ENCODE data around the gene CRB2.

CRB2 gene

DNA sequence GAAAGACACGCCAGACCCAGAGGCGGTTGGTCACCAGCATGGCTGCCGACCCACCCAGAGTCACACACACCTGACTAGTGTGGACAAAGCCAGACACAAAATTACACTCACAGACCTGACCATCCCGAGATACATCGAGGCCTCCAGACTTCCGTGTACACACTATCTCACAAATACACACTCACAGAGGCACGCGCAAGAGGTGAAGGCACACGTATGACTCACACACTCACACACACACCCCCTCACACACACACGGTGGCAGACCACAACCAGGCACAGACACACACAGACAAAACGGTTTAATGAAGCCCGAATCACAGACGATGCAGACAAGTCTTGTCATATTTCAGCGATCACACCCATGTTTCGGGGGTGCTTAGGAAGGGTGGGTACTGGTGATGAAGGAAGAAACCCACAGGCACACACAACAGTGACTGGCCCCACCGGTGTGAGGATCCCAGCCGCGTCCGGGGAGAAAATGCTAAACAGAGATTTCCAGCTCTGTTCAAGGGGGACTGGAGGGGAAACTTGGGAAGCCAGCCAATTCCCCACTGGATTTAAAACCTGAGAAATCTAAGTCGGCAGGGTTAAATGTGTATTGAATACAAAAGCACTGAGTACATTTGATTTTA lies 51.3 kb downstream of the CRB2 start:
- DNase-seq = no peak

DNA sequence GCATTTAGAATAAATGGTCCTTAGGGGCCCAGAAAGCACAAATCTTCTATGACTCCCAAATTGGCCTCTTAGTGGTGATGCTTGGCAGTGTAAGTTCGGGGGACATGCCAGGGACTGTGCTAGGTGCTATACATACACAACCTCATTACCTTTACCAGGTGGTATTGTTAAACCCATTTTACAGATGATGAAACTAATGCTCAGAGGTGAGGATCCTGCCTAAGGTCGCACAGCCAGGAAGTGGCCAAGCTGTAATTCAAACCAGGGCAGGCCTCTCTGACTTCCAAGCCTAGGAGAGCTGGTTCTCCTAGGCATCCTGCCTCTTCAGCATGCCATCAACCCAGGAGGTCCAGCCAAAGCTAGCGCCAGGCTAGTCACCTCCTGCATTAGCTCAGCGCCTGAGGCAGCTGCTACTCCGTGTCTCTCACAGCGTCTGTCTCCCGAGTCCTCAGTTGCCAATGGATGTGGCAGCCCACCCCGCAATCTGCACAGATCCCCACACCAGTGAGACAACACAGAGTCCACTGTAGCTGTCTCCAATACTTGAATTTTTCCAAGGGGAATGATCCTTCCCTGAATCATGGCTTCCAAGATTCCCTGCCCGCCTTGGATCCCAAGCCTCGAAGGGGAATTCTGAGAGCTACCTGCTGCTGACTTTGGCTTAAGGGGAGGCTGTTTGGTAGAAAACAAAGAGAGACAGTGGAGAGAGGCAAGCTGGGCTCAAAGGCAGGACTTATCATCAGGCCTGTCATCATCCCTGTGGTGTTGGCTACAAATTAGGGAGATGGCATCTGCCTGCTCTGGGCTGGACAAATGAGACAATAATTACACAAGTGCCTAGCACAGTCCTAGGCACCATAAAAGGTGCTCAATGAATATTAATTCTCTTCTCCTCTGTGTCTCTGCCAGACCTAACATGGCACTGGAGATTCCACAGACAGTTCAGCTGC lies 52.6 kb downstream of the CRB2 start:
- DNase-seq = no peak

DNA sequence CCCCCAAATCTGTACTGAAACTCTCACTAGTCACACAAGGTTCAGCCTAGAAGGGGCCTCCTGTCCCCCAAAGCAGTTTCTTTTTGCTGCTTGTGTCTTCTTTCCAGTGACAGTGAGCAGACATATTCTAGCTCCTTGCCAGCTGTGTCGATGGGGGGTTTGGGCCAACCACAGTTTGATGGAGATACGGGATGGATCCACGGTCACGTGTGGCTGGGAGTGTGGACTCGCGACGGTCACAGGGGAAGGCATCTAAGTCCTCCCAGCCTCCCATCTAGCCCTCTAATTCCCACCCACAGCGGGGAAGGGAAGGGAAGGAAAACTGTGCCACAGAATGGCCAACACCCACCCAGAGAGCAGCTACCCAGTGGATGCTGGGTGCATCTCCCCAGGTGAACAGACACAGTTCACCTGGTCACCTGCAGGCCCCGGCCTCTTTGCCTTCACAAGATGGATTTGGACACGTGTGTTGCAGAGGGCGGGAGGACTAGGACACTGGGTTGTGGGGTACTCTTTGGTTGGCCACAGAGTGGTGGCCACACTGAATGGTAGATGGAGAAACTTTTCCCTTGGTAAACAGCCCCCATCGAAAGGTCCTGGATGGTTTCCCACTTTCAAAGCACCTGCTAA lies 54.4 kb downstream of the CRB2 start:
- DNase-seq = no peak

DNA sequence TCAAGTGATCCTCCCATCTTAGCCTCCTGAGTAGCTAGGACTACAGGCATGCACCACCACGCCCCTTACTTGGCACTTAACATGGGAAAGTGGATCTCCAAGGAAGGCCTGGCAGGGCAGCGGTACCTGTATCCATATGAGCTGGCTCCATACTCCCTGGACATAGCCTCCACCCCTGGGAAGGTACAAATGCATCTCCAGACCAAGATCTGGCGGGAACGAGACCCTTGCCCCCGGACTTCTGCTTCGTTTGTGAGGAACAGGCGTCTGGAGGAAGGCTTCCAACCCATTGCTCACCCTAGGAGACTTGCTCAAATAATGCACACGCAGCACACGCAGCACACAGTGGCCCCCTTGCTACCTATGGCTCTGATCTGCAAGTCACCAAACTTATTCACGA lies 55.2 kb downstream of the CRB2 start:
- no peak for DNase-seq

DNA sequence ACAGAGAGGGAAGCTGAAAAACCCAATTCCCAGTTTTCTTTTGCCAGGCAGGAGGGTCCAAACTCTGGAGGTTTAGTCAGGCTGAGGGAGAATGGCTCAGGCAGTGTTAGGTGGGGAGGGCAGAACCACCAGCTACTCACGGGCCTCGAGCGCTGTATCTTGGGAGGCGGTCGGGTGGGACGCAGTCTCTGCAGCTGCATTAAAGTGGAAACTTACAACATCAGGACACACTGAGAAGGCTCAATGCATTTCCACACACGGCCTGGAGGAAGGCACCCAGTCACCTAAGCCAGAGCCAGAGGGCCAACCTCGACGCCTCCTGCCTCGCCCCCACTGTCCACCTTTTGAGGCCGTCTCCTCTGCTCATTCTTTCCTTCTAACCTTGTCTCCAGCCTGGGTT lies 55.6 kb downstream of the CRB2 start:
- no peak for DNase-seq

DNA sequence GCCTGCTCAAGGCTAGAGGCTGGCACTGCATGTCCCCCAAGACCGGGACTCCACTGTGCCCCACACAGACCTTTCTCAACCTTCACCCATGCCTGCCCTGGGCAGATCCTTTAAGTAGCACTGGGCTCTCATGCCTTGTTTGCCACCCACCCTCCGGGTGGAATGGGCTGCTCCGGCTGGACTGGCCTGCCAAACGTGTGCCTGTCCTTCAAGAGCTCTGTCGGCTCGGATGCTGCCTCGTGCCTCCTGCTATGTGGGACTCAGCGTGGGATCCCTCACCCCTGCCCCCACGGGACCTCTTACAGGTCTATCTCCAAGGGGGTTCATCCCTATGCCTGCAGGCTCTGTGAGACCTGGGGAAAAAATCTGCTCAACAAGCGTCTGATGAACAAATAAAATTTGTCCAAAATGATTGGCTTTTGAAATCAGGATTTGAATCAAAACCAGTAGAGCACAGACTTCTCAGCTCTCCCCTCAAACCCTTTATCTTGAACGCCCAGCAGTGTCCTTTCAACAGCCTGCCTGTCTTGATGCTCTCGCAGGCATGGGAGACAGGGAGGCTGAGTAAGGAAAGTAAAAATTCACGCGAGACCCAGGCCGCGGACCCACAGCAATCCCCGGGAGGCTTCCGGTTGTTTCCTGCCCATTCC lies 56.3 kb downstream of the CRB2 start:
- no peak for DNase-seq

DNA sequence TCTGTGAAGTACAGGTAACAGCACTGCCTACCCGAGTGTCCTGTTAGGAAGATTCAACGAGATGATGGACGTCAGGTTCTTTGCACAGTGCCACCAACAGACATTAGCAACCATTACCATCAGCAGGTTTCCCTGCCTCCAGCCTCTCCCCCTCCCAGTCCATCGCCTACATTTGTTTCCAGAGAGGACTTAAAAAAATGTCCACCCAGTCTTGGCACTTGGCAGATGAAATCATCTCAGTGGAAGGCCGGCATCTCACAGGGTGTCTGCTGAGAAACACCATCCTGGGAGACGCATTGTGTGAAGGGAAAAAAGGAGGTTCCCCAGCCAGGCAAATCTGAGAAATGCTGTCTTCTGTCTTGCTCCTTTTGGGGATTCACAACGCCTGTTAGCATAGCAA lies 58.2 kb downstream of the CRB2 start:
- no peak for DNase-seq

DNA sequence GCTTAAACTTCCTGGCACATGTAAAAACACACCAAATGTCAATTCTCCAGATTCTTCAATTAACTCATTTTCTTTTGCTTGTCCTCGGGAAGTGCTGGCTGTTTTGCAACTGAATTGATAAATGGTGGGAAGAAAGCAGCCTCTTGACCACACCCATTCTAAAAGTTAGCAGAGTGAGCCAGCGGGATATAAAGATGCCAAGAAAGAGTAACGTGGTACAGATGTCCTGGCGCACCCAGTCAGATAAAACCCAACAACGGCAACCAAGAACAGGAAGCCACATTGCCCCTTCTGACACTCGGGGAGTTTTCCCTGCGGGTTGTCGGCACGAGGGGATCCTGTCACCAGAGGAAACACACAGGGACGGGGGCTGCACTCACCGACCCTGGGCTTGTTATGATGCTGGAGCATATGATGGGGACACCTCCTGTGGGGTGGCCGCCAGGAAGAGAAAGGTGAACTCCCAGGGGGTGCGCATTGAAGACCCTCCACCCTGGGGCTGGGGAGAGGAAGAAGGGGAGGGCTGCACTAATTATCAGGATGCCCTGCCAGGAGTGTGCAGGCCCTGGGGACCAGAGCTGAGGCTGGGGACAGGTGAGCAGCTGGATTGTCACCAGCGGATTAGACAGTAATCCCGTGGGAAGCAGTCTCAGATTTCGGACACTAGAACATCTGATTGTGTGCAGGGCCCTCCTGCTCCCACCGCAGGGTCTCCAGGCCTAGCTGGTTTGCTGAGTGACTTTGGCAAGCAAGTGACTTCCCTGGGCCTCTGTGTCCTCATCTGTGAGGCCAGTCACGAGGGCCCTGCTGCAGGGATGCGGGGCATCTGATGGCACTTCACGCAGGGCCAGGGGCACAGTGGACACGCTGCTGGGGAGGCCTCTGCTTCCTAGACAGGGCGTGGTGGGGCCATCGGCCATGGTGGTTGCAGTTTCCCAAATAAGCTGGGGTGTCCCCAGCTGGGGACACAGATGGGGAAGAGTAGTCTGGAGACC lies 59.2 kb downstream of the CRB2 start:
- DNase-seq = no peak

DNA sequence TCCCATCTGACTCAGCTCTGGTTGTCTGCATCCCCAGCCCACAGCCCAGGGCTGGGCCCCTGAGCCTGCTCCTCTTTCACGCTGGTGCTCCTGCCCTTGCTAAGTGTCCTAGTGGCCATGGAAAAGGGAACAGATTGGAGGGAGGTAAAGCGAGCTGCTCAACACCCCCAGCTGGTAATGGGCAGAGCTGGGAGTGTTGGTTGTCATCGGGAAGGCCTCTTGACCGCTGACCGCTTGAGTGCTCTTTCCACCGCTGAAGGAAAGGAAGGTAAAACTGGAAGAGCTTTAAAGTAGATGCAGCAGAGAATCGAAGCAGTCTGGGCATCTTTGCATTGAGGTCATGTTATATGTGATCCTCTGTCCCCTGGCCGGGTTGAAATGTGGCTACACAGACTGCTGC lies 60.2 kb downstream of the CRB2 start:
- DNase-seq = no peak

DNA sequence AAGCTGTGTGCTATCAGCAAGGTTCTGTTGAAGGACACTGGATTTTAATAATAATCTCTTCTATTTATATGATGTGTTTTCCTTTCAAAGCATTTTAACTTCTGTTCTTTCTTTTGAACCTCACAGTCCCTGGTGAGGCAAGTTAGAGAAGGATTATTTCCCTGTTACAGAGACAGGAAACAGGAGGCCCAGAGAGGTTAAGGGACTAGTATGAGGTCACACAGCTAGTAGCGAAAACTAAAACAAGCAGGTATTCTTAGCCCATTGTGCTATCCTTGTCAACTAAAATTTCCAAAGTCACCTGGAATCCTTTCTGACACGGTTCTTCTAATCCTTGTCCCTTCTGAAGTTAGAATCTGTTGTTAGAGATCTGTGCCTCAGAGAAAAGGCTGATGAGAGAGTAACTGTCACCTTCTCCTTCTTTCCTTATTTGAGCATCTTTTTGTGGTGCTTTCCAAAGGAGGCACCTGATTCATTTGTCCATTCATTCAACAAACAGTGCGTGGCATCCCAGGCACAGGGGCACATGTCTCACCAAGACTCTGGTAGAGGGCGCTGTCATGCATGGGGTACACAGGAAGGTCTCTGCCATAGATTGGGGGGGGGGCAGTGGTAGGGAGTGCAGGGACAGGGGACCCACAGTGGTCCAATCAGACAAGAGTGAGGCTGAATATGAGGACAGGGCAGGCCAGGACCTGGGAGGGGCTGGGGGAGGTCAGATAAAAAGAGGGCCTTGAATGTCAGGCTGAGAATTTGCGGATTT lies 61.5 kb downstream of the CRB2 start:
- no peak for DNase-seq

DNA sequence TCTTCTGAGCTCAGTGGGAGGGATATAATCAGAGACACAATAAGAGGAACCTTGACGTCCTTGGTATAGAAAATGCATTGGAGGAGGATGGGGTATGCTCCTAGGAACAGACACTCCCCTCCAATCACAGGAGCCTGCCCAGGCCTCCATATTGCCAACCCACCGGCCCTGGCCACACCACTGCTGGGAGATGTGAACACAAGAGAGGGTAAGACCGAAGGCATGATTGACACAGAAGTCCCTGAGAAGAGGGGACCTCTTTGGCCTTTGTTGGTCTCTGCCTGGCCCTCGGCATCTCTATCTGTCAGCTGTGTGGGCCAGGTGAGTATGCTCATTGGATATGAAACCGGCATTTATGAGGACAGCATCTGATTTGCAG lies 62.0 kb downstream of the CRB2 start:
- DNase-seq = no peak

DNA sequence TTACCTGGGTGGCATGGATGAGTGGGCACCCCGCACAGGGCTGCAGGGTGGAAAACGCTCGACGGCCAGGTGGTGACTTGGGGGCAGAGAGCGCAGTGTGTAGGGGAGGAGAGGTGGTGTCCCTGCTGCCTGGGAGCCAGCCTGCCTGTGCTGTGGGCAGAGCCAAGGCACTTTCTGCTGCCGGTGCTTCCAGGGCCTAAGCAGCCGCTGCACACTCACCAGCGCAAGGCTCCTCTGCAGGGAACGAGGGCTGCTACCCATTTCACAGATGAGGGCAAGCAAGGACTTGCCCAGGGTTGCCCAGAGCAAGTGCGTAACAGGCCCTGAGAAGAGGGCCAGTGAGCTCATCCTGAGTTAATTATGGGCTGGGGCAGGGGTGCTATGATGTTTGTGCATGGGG lies 62.5 kb downstream of the CRB2 start:
- DNase-seq = no peak

DNA sequence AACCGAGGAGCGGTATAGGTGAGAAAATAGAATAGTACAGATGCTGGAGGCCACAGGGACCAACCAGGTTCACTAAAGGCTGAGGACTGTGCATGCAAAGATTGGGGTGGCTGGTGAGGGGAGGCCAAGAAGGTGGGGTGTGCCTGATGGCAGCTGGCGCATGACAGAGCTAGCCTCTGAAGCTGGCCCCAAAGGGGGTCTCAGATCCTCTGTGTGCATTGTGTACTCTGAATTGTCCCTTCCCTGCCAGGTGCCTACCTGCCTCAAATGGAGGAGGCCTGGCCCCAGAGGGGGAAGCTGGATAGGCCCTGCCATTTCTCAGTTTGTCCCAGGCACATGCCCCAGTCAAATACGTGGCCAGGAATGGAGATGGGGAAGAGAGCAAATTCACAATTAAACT lies 63.1 kb downstream of the CRB2 start:
- no peak for DNase-seq

DNA sequence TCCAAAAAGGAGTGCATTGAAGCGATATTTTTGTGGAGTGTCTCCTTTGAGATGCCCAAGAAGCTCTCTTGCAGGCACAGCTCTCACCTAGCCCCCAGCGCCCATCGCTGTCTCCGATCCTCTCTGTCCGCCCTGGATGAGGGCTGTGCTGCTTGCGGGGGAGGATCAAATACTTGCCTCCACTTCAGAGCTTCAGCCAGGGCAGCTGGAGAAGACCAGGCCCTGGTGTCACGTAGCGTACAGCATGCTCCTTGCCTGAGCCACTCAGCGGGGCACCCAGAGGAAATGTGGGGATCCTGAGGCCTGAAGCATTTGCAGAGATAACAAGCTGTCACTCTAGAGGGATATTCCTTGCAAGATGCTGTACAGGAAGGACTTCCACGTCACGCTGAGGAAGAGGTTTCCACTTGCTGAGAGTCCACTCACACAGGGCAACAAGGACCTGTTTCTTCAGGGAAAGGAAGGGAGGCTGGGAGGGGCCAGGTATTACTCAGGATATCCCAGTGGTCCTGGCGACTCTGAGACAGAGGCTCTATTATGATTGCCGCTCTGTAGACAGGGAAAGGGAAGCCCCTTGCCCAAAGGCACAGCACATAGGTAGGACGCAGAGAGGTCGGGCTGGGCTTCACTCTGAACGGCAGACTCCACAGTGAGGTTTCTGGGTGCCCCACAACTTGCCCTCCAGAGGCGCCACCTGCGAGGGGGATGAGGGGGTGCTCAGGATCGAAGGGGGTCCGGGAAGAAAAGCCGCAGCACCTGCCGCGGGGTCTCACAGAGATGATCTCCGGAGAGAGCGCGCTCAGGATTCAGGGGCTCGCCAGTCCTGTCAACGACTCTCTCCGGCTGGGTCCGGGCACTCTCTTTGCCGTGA lies 64.0 kb downstream of the CRB2 start:
- DNase-seq = no peak

DNA sequence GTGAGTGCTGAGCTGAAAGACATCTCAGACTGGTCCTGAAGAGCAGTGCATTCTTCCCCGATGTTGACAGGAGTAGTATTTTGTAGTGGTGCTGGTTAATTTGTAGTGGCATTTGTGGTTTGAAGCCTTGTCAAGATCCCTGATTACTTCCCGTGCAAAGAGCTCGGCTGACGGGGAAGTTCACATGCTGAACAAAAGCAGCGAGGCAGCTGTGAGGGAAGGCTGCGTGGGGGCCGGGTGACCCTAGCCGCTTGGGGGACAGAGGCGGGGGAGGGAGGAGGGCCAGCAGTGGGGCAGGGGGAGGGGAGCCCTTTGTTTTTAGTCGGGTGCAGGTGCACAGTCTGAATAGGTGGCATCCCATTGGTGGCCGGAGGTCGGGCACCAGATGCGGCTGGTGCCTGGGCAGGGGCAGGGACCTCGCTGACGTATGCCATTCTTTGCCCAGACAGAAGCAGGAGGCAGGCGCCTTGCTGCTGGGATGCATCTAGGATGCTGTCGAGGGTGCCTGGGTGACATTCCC lies 64.7 kb downstream of the CRB2 start:
- no peak for DNase-seq

DNA sequence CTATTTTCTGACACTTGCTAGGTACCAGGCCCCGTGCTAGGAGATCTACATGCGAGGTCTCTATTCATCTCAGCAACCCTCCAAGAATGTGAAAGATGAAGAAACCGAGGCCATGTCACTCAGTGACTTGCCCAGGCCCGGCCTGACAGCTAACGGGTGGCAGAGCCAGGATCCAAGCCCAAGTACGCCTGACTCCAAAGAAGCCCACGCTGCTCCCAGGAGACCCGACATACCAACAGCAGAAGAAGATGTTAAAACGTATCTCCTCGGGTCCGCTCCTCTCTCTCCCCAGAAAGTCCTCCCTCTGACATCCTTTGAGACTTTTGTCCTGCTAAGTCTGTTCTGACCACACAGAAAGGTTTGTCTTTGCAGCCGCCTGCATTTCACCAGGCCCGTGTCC lies 65.2 kb downstream of the CRB2 start:
- no peak for DNase-seq

DNA sequence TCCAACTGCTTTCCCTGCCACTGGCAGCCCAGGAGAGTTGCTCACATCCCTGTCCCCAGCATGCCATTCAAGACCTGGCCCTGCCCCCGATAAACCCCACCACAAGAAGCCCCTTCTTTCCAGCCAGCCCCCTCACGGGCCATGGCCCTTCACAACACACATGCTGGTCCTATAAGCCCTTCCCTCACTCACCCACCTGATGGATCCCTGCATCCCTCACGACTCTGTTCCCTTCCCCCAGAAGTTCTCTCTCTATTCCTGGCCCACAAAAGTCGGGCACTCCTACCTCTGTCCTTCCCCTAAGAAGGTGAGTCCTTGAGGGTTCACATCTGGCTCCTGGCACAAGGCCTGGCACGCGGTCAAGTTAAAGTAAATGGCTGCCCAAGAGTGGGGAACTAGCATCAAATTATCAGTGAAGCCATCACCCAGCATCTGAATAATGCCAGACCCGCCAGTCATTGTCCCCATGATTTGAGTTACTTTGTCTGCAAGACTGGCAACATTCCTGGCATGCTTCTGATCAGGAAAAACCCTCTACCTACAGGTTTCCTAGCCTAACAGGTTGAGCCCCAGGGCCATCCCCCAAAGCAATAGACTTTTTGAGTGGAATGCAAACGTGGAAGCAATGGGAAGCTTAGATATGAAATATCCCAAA lies 65.9 kb downstream of the CRB2 start:
- no peak for DNase-seq

DNA sequence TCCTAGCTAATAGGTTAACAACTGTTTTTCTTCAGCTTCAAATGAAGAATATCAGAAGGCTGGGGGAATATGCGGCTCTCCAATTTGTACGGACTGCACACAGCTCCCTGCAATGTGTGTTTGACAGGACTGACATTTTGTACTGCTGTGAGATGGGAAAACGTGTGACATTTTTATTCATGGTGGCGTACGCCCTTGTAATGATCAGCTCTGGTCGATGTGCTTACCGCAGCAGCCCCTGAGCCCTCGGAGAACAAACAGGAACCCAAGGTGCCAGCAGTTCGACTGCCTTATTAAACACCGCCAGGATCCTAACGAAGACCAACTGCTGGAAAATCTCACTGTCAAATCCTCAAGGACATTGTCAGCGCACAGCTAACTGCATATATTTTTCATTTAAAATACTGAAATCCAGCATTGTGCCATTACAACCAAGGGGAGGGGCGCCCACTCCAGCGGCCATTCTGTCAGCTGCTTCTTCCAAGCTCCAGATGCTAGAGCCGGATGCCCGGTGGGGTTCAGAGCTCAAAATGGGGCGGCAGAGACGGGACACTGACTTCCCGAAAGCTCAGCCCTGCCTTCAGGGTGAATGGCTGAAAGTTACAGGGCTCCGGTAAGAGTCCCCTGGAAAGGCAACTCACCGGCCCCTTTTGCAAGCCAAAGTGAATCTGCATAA lies 66.8 kb downstream of the CRB2 start:
- DNase-seq = no peak

DNA sequence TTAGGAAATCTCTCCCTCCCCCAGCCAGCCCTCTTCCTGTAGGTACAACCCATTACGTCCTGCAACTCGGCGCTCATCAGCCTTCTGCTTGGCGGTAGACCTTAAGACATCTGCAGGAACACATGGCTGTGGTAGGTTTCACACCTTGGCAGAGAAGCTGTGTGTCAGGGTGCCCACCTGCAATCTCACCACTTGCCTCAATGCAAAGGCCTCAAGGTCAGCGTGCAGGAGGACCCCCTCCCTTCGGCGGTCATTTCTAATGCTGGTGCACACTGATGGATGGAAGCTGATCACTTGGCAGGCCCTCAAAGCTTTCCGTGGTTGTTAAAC lies 67.3 kb downstream of the CRB2 start:
- DNase-seq = no peak

Measured in inflammatory macrophage (primary cell).